ENCODE measurements around the gene GRID1. TPM values are rescaled to one million over a fixed set of nuclear protein-coding genes. Genes with fewer than 3 reads are reported as not detected.

The GRID1 gene
- total RNA-seq, 1 experiment from 2014 or later, result not detected

- Histone ChIP-seq H3K79me2 (ENCODE audit: low read length) (no peaks in the 10 kb centered on the region), H3K27me3 (ENCODE audit: low read length) (no peaks in the 10 kb centered on the region), H2AFZ (ENCODE audit: low read length) (no peak overlapping the region), H3K9ac (ENCODE audit: low read length) (no peak overlapping the region), H3K27ac (ENCODE audit: low read length) (no peak overlapping the region), H4K20me1 (ENCODE audit: low read length) (no peaks in the 10 kb centered on the region), H3K9me2 (replicated peaks; ENCODE audit: low read length) (no peaks in the 10 kb centered on the region), H3K4me3 (ENCODE audit: low read length) (no peak overlapping the region), H3K4me2 (ENCODE audit: low read length) (no peak overlapping the region), H3K4me1 (ENCODE audit: insufficient read depth, low read length) (no peaks in the 10 kb centered on the region), H3K9me3 (ENCODE audit: low read length) (no peaks in the 10 kb centered on the region), H3K36me3 (ENCODE audit: low read depth, low read length) (no peaks in the 10 kb centered on the region), H3F3A (ENCODE audit: low read length, unreplicated experiment) (no peaks in the 10 kb centered on the region)
- intact Hi-C loops (cut with micrococcal nuclease), result no loop called here
- TF ChIP-seq CTCF (conservative IDR thresholded peaks at IDR 0.05; ENCODE audit: low read depth, low read length), result no peak
- TF ChIP-seq EZH2phosphoT487 (IDR thresholded peaks at IDR 0.05; ENCODE audit: borderline replicate concordance, low read length), result no peak
- TF ChIP-seq EZH2 (IDR thresholded peaks at IDR 0.05; ENCODE audit: low read length, unreplicated experiment), result no peak
- CTCF ChIA-PET, result no interaction called here
- BruUV-seq (replicated peaks), result no TSS peak
- DNase-seq (no peak), ATAC-seq (no peak)
- POLR2A ChIA-PET (ENCODE audit: unreplicated experiment), result no interaction called here
Observed at GRCh38 chr10:86075512-86075911, 291.1 kb downstream of the GRID1 start.

GRCh38 chr10:86074294-86074693, 292.3 kb downstream of the GRID1 start:
- ChIA-PET POLR2A (ENCODE audit: unreplicated experiment) (no interaction called here), CTCF (no interaction called here)
- ATAC-seq, result no peak
- H3K9me2 ChIP-seq (replicated peaks; ENCODE audit: low read length), result no peaks in the 10 kb centered on the region
- no peaks in the 10 kb centered on the region for H4K20me1 ChIP-seq (ENCODE audit: low read length)
- no peaks in the 10 kb centered on the region for H3F3A ChIP-seq (ENCODE audit: low read length, unreplicated experiment)
- intact Hi-C loops (cut with micrococcal nuclease), result no loop called here
- no peak overlapping the region for H3K27ac ChIP-seq (ENCODE audit: low read length)
- H3K4me3 ChIP-seq (ENCODE audit: low read length), result no peak overlapping the region
- DNase-seq, result no peak
- no peaks in the 10 kb centered on the region for H3K79me2 ChIP-seq (ENCODE audit: low read length)
- no peaks in the 10 kb centered on the region for H3K27me3 ChIP-seq (ENCODE audit: low read length)
- no peaks in the 10 kb centered on the region for H3K36me3 ChIP-seq (ENCODE audit: low read depth, low read length)
- H2AFZ ChIP-seq (ENCODE audit: low read length), result no peak overlapping the region
- no peaks in the 10 kb centered on the region for H3K4me1 ChIP-seq (ENCODE audit: insufficient read depth, low read length)
- no peak overlapping the region for H3K9ac ChIP-seq (ENCODE audit: low read length)
- H3K4me2 ChIP-seq (ENCODE audit: low read length), result no peak overlapping the region
- no peaks in the 10 kb centered on the region for H3K9me3 ChIP-seq (ENCODE audit: low read length)
- TF ChIP-seq EZH2phosphoT487 (IDR thresholded peaks at IDR 0.05; ENCODE audit: borderline replicate concordance, low read length) (no peak), EZH2 (IDR thresholded peaks at IDR 0.05; ENCODE audit: low read length, unreplicated experiment) (no peak), CTCF (conservative IDR thresholded peaks at IDR 0.05; ENCODE audit: low read depth, low read length) (no peak)
- no TSS peak for BruUV-seq (replicated peaks)

- no peaks in the 10 kb centered on the region for H3K9me3 ChIP-seq (ENCODE audit: low read length)
- H3K27ac ChIP-seq (ENCODE audit: low read length), result no peak overlapping the region
- H3K4me3 ChIP-seq (ENCODE audit: low read length), result no peak overlapping the region
- no peak overlapping the region for H3K9ac ChIP-seq (ENCODE audit: low read length)
- no peaks in the 10 kb centered on the region for H3K79me2 ChIP-seq (ENCODE audit: low read length)
- DNase-seq (no peak), ATAC-seq (no peak)
- no peaks in the 10 kb centered on the region for H4K20me1 ChIP-seq (ENCODE audit: low read length)
- intact Hi-C loops (cut with micrococcal nuclease), result no loop called here
- no peaks in the 10 kb centered on the region for H3F3A ChIP-seq (ENCODE audit: low read length, unreplicated experiment)
- no peaks in the 10 kb centered on the region for H3K27me3 ChIP-seq (ENCODE audit: low read length)
- BruUV-seq (replicated peaks), result no TSS peak
- H3K4me1 ChIP-seq (ENCODE audit: insufficient read depth, low read length), result no peaks in the 10 kb centered on the region
- ChIA-PET CTCF (no interaction called here), POLR2A (ENCODE audit: unreplicated experiment) (no interaction called here)
- H3K9me2 ChIP-seq (replicated peaks; ENCODE audit: low read length), result no peaks in the 10 kb centered on the region
- TF ChIP-seq CTCF (conservative IDR thresholded peaks at IDR 0.05; ENCODE audit: low read depth, low read length) (no peak), EZH2 (IDR thresholded peaks at IDR 0.05; ENCODE audit: low read length, unreplicated experiment) (no peak), EZH2phosphoT487 (IDR thresholded peaks at IDR 0.05; ENCODE audit: borderline replicate concordance, low read length) (no peak)
- no peak overlapping the region for H3K4me2 ChIP-seq (ENCODE audit: low read length)
- no peak overlapping the region for H2AFZ ChIP-seq (ENCODE audit: low read length)
- no peaks in the 10 kb centered on the region for H3K36me3 ChIP-seq (ENCODE audit: low read depth, low read length)
Observed at GRCh38 chr10:86073199-86073977, 293.2 kb downstream of the GRID1 start.

All from PC-3 (cell line).